CD4-positive, alpha-beta T cell (primary cell): ENCODE measurements around the gene SHISA7. TPM values are rescaled to one million over a fixed set of nuclear protein-coding genes. Genes with fewer than 3 reads are reported as not detected.

Source experiments
- ATAC-seq: fragments of 200-7000 bp; cut with Tn5 transposase; one replicate; pipeline ENCODE4 v1.10.0; 2022; ENCODE audit warnings: mild to moderate bottlenecking; ENCODE audit not compliant: poor library complexity
- CTCF ChIA-PET: fragments of 350-600 bp; sonication (Branson Sonifier 250); formaldehyde crosslinking; loops from one replicate; lab custom pipeline; 2021; ENCODE audit warnings: antibody characterized with exemption, inconsistent platforms; lab: Charles Lee
- POLR2A ChIA-PET: fragments of 350-600 bp; sonication (Branson Sonifier 250); formaldehyde crosslinking; loops from one replicate; lab custom pipeline; 2021; ENCODE audit warnings: antibody characterized with exemption, inconsistent platforms; lab: Charles Lee
- DNase-seq, 14 experiments: peaks; one replicate each; pipeline ENCODE4 v3.0.0-alpha.2; 2013 to 2020; ENCODE audit warnings: mixed read lengths in 2 of 14
- H3K27ac ChIP-seq, 2 donors: one replicate each; pipeline versions ENCODE4 v1.5.1 to v1.7.0; 2013; ENCODE audit warnings: low read length in 2 of 2, low read depth in 1 of 2, mild to moderate bottlenecking in 1 of 2
- H3K27me3 ChIP-seq, 2 experiments: 1 replicate in 1 of 2; 2 replicates in 1 of 2; pipeline versions ENCODE4 v1.6.1 to v1.7.0; 2013; ENCODE audit warnings: low read length in 2 of 2, control low read depth in 1 of 2, mild to moderate bottlenecking in 1 of 2, moderate library complexity in 1 of 2; ENCODE audit not compliant: insufficient read depth in 2 of 2, control insufficient read depth in 1 of 2
- H3K36me3 ChIP-seq: one replicate; pipeline ENCODE4 v1.6.1; 2013; ENCODE audit warnings: low read length, control low read depth; ENCODE audit not compliant: insufficient read depth
- H3K4me1 ChIP-seq: one replicate; pipeline ENCODE4 v1.6.1; 2013; ENCODE audit warnings: low read length, control low read depth; ENCODE audit not compliant: insufficient read depth
- H3K4me3 ChIP-seq: one replicate; pipeline ENCODE4 v1.5.1; 2013; ENCODE audit warnings: mild to moderate bottlenecking, low read length, moderate library complexity
- H3K9me3 ChIP-seq, 2 experiments: 1 replicate in 1 of 2; 2 replicates in 1 of 2; pipeline versions ENCODE4 v1.6.1 to v1.7.0; 2013; ENCODE audit warnings: low read length in 2 of 2, mild to moderate bottlenecking in 2 of 2, control low read depth in 1 of 2, moderate library complexity in 1 of 2; ENCODE audit not compliant: control insufficient read depth in 1 of 2, insufficient read depth in 1 of 2
- H3K27ac Mint-ChIP-seq: one replicate; pipeline ENCODE4 v1.8.0; 2020; ENCODE audit warnings: mixed read lengths
- H3K27me3 Mint-ChIP-seq: one replicate; pipeline ENCODE4 v1.8.0; 2021; ENCODE audit warnings: mixed read lengths
- H3K36me3 Mint-ChIP-seq: one replicate; pipeline ENCODE4 v1.8.0; 2021; ENCODE audit warnings: low read depth, mixed read lengths
- H3K4me1 Mint-ChIP-seq: one replicate; pipeline ENCODE4 v1.8.0; 2021; ENCODE audit warnings: low read depth, mixed read lengths
- H3K4me3 Mint-ChIP-seq: one replicate; pipeline ENCODE4 v1.8.0; 2020; ENCODE audit warnings: mild to moderate bottlenecking, mixed read lengths
- H3K9me3 Mint-ChIP-seq: one replicate; pipeline ENCODE4 v1.8.0; 2020; ENCODE audit warnings: mixed read lengths
- intact Hi-C, 2 experiments: fragments of 100-400 bp; cut with DNase I in 1 of 2; cut with micrococcal nuclease in 1 of 2; formaldehyde crosslinking; loops; one replicate each; pipeline versions ENCODE4 v1.15.1 to v1.9.0; 2023 to 2025; cut with DNase I, micrococcal nuclease
- total RNA-seq, 174 experiments: library from RNA in 2 of 174; stranded (reverse) in 2 of 174; gene quantifications; one replicate each; pipeline ENCODE4 v1.2.3 and lab custom pipeline; 2021 to 2026
- TF ChIP-seq, protein P1 (sequence below): fragments of 200-600 bp; IDR thresholded peaks from one replicate; pipeline ENCODE4 v1.8.0; 2022; ENCODE audit warnings: antibody characterized with exemption, mild to moderate bottlenecking

The SHISA7 gene
- total RNA-seq, 2 experiments from 2014 or later: not detected

GRCh38 chr19:55391191-55391670, 51.9 kb downstream of the SHISA7 start:
- no peaks in the 10 kb centered on the region for H3K27me3 Mint-ChIP-seq
- POLR2A ChIA-PET: interaction anchor here (0.9 to 1.1 kb wide), 3 partner anchors 8 to 52 kb away, joined by 3 to 8 read pairs (median 3); partner anchors contain the start of genes KMT5C and UBE2S
- TF ChIP-seq, protein P1, sequence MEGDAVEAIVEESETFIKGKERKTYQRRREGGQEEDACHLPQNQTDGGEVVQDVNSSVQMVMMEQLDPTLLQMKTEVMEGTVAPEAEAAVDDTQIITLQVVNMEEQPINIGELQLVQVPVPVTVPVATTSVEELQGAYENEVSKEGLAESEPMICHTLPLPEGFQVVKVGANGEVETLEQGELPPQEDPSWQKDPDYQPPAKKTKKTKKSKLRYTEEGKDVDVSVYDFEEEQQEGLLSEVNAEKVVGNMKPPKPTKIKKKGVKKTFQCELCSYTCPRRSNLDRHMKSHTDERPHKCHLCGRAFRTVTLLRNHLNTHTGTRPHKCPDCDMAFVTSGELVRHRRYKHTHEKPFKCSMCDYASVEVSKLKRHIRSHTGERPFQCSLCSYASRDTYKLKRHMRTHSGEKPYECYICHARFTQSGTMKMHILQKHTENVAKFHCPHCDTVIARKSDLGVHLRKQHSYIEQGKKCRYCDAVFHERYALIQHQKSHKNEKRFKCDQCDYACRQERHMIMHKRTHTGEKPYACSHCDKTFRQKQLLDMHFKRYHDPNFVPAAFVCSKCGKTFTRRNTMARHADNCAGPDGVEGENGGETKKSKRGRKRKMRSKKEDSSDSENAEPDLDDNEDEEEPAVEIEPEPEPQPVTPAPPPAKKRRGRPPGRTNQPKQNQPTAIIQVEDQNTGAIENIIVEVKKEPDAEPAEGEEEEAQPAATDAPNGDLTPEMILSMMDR: no peak

DNA sequence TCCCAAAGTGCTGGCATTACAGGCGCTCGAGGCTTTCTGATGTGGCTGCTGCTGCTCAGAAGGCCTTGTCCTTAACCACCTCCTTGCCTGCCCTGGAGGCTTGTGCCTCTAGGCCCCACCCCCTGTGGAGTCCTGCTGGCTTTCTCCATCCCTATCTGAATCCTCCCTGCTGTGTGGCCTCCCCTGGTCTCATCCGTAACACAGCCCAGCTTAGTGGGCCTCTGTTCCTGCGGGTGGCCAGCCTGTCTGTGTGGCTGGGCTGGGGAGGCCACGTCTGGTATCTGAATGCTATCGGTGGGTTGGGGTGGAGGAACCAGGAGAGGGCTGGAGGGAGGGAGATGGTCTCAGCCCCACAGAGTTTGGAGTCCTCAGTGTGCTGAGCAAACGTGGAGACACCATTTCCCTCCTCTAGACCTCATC, 52.6 kb downstream of the SHISA7 start:
- Histone ChIP-seq H3K4me3 (no peak overlapping the region), H3K4me1 (peaks cover 51% of the 10 kb centered on the region), H3K9me3 (no peaks in the 10 kb centered on the region), H3K27me3 (no peaks in the 10 kb centered on the region), H3K36me3 (peaks cover 51% of the 10 kb centered on the region), H3K27ac (no peak overlapping the region)
- no peak for DNase-seq
- ChIA-PET CTCF (no interaction called here), POLR2A (interaction anchor here (1.1 to 2.0 kb wide), 3 partner anchors 10 to 51 kb away, joined by 7 to 8 read pairs (median 7); partner anchors contain the start of genes KMT5C and UBE2S)
- Mint-ChIP-seq H3K4me3 (peak overlapping the region; percentile 35), H3K9me3 (no peaks in the 10 kb centered on the region), H3K4me1 (peaks cover 52% of the 10 kb centered on the region), H3K36me3 (peaks cover 65% of the 10 kb centered on the region), H3K27me3 (no peaks in the 10 kb centered on the region), H3K27ac (peak overlapping the region; percentile 47)
- ATAC-seq: no peak
- TF ChIP-seq, protein P1: no peak
- intact Hi-C loops: no loop called here

More at GRCh38 chr19:55391191-55391670, 51.9 kb downstream of the SHISA7 start:
- no peak overlapping the region for H3K27ac Mint-ChIP-seq
- no peak overlapping the region for H3K27ac ChIP-seq
- H3K36me3 ChIP-seq: peaks cover 51% of the 10 kb centered on the region
- peaks cover 57% of the 10 kb centered on the region for H3K36me3 Mint-ChIP-seq
- no peak overlapping the region for H3K4me3 ChIP-seq
- peaks cover 49% of the 10 kb centered on the region for H3K4me1 ChIP-seq
- no peak for ATAC-seq
- no peaks in the 10 kb centered on the region for H3K27me3 ChIP-seq
- intact Hi-C loops: no loop called here
- no peaks in the 10 kb centered on the region for H3K9me3 Mint-ChIP-seq
- no peaks in the 10 kb centered on the region for H3K9me3 ChIP-seq
- CTCF ChIA-PET: no interaction called here
- DNase-seq: peak in 1 of 14 experiments; percentile 3
- no peak overlapping the region for H3K4me3 Mint-ChIP-seq
- H3K4me1 Mint-ChIP-seq: peaks cover 46% of the 10 kb centered on the region

DNA sequence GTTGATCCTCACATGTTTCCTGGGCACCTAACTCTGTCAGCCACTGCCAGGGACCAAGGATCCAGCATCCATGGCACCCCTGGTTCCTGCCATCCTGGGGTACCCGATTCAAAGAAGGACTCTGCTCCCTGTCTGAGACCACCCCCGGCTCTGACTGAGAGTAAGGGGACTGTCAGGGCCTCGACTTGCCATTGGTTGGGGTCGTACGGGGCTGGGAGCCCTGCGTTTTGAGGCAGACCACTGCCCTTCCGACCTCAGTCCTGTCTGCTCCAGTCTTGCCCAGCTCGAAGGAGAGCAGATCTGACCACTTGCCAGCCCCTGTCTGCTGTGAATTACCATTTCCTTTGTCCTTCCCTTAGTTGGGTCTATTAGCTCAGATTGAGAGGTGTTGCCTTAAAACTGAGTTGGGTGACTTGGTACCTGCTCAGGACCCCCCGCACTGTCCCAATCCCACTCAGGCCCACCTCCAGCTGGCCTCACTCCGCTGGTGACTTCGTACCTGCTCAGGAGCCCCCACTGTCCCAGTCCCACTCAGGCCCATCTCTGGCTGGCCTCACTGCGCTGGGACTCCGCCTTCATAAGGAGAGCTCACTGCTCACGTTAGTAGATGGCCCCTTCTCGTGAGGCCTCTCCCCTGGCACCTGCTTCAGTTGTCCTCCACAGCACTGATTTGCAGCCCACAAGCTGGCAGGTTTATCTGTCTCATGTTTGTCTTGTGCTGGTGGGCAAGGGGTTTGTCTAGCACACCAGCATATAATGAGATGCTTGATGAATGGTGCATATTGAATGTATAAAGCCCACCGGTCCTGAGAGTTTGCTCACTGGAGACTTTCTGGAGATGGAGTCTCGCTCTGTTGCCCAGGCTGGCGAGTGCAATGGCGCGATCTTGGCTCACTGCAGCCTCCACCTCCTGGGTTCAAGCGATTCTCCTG, 53.4 kb downstream of the SHISA7 start:
- no peaks in the 10 kb centered on the region for H3K27me3 ChIP-seq
- no peaks in the 10 kb centered on the region for H3K9me3 ChIP-seq
- intact Hi-C loops: loop anchor here in 1 of 2 experiments (5.0 kb wide), 2 partner anchors 37 to 253 kb away; partner anchors contain the start of genes COX6B2, ZNF580 and ZNF581
- ATAC-seq (no peak), DNase-seq (no peak)
- H3K4me1 Mint-ChIP-seq: peaks cover 61% of the 10 kb centered on the region
- no peak overlapping the region for H3K27ac ChIP-seq
- H3K4me3 ChIP-seq: no peak overlapping the region
- ChIA-PET POLR2A (interaction anchor here (1.0 to 2.0 kb wide), 5 partner anchors 9 to 50 kb away, joined by 3 to 9 read pairs (median 7); partner anchors contain the start of genes KMT5C and UBE2S), CTCF (interaction anchor here (0.7 to 0.9 kb wide), 2 partner anchors 51 to 88 kb away, joined by 3 to 4 read pairs; no protein-coding TSS in a partner anchor)
- peaks cover 68% of the 10 kb centered on the region for H3K36me3 Mint-ChIP-seq
- peak overlapping the region; percentile 53 for H3K4me3 Mint-ChIP-seq
- H3K4me1 ChIP-seq: peaks cover 59% of the 10 kb centered on the region
- peak overlapping the region; percentile 73 for H3K27ac Mint-ChIP-seq
- TF ChIP-seq, protein P1: no peak
- peaks cover 51% of the 10 kb centered on the region for H3K36me3 ChIP-seq
- H3K9me3 Mint-ChIP-seq: no peaks in the 10 kb centered on the region
- no peaks in the 10 kb centered on the region for H3K27me3 Mint-ChIP-seq
